ENCODE results near the gene PRR5L. TPM values are rescaled to one million over a fixed set of nuclear protein-coding genes. Genes with fewer than 3 reads are reported as not detected.
A peak's percentile ranks its signal among the peaks of the same experiment; 100 is the strongest.

Gene PRR5L
- total RNA-seq, 1 donor from 2014 or later: 32.5 TPM

- Histone ChIP-seq H3K9me3 (no peaks in the 10 kb centered on the region), H3K4me1 (peaks cover 3 to 20% of the 10 kb centered on the region in 2 donors), H3K36me3 (no peaks in the 10 kb centered on the region), H3K27ac (no peak overlapping the region), H3K4me3 (no peak overlapping the region), H3K27me3 (no peaks in the 10 kb centered on the region)
- DNase-seq (ENCODE audit: low spot score in 2 of 2): no peak
- no peak for TF ChIP-seq CTCF (IDR thresholded peaks at IDR 0.05)
- intact Hi-C loops (cut with DNase I): no loop called here
These were observed 151.4 kb downstream of the PRR5L start for GRCh38 chr11:36447514-36447913.

DNA sequence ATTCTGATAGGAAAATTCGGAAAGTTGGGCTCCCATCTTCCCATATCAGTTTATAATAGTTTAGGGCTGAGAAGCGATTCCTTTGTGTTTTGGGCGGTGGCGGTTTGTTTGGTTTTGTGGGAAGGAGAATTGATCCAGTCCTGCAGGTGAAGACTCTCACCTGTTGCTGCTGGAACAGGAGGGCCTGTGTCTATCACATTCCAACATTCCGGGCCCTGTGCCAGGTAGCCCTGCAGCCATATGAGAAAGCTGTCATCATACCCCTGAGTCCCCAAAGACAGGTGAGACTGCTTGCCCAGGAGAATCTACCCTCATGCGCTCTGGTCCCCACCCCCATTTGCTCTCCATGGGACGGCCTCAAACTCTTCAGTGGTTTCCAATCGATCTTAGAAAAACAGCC is 151.9 kb downstream of the PRR5L start:
- Histone ChIP-seq H3K4me3 (no peak overlapping the region), H3K27me3 (no peaks in the 10 kb centered on the region), H3K36me3 (no peaks in the 10 kb centered on the region), H3K9me3 (no peaks in the 10 kb centered on the region), H3K4me1 (peaks cover 4 to 24% of the 10 kb centered on the region in 2 donors), H3K27ac (no peak overlapping the region)
- TF ChIP-seq CTCF (IDR thresholded peaks at IDR 0.05): no peak
- DNase-seq (ENCODE audit: low spot score in 2 of 2): no peak
- intact Hi-C loops (cut with DNase I): no loop called here

GRCh38 chr11:36449561-36450096 is 153.5 kb downstream of the PRR5L start:
- no peak for TF ChIP-seq CTCF (IDR thresholded peaks at IDR 0.05)
- H3K4me3 ChIP-seq: peak overlapping the region; percentile 17 to 34
- H3K36me3 ChIP-seq: no peaks in the 10 kb centered on the region
- H3K27ac ChIP-seq: no peak overlapping the region
- no peaks in the 10 kb centered on the region for H3K9me3 ChIP-seq
- intact Hi-C loops (cut with DNase I): no loop called here
- H3K4me1 ChIP-seq: peaks cover 5 to 36% of the 10 kb centered on the region in 2 donors
- DNase-seq (ENCODE audit: low spot score in 2 of 2): no peak
- no peaks in the 10 kb centered on the region for H3K27me3 ChIP-seq

DNA sequence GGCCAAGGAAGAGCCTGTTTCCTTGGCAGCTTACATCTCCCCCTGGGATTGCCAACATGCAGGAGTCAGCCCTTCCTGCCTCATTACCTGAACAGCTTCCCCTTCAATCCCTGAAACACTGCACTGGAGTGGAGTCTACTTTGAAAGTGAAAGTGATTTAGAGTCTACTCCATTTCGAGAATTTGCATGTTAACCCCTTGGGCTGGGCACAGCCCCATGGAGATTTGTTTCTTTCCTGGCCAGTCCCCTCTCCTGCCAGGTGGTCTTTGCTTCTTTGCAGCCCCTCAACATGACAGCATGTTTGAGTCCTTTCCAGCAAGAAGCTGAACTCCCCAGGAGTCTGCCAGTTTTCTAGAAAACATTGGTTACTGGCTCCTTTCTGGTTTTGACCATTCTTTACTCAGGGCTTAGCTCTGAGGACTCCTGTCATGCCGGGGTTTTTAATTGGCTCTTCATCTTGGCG is 154.1 kb downstream of the PRR5L start:
- H3K27me3 ChIP-seq: no peaks in the 10 kb centered on the region
- H3K4me3 ChIP-seq: peak overlapping the region; percentile 17 to 34
- DNase-seq (ENCODE audit: low spot score in 2 of 2): no peak
- intact Hi-C loops (cut with DNase I): no loop called here
- peaks cover 10 to 41% of the 10 kb centered on the region in 2 donors for H3K4me1 ChIP-seq
- TF ChIP-seq CTCF (IDR thresholded peaks at IDR 0.05): no peak
- no peaks in the 10 kb centered on the region for H3K36me3 ChIP-seq
- H3K9me3 ChIP-seq: no peaks in the 10 kb centered on the region
- H3K27ac ChIP-seq: no peak overlapping the region

- H3K4me1 ChIP-seq: peaks cover 13 to 47% of the 10 kb centered on the region in 2 donors
- no peaks in the 10 kb centered on the region for H3K9me3 ChIP-seq
- intact Hi-C loops (cut with DNase I): no loop called here
- H3K36me3 ChIP-seq: no peaks in the 10 kb centered on the region
- no peak overlapping the region for H3K4me3 ChIP-seq
- H3K27me3 ChIP-seq: no peaks in the 10 kb centered on the region
- no peak for DNase-seq (ENCODE audit: low spot score in 2 of 2)
- H3K27ac ChIP-seq: no peak overlapping the region
- TF ChIP-seq CTCF (IDR thresholded peaks at IDR 0.05): no peak
These were observed 155.0 kb downstream of the PRR5L start for GRCh38 chr11:36451045-36451444.

GRCh38 chr11:36451681-36452080 is 155.6 kb downstream of the PRR5L start:
- intact Hi-C loops (cut with DNase I): loop anchor here (2.0 kb wide), 1 partner anchor 75 kb away; no protein-coding TSS in a partner anchor
- peaks cover 16 to 54% of the 10 kb centered on the region in 2 donors for H3K4me1 ChIP-seq

More at GRCh38 chr11:36451681-36452080, 155.6 kb downstream of the PRR5L start:
- no peak overlapping the region for H3K4me3 ChIP-seq
- no peak overlapping the region for H3K27ac ChIP-seq
- no peaks in the 10 kb centered on the region for H3K9me3 ChIP-seq
- H3K36me3 ChIP-seq: no peaks in the 10 kb centered on the region
- TF ChIP-seq CTCF (IDR thresholded peaks at IDR 0.05): no peak
- DNase-seq (ENCODE audit: low spot score in 2 of 2): no peak
- no peaks in the 10 kb centered on the region for H3K27me3 ChIP-seq

Data from ascending aorta (tissue), 2 donors.